ENCODE results near the gene KIF16B.

Gene KIF16B

DNA sequence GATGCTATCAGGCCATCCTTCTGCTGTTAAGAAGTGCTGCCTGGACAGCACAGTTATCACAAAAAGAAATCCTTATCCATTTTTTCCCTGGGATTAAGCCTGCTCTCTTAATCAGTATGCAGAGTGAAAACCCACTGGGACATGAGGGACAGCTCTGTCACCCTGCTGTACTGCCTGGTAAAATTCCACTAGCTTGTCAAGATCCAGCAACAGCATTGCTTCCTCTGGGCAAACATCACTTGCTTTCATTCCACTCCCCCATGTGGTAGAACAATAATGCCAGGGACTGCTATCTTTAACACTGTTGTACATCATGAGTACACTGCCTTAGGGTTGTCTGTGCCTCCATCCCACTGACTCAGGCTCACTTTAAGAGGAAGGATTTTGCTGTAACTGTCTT is 331.3 kb downstream of the KIF16B start:
- Histone ChIP-seq H3K36me3 (replicated peaks; ENCODE audit: low read depth, low read length) (peaks cover 9% of the 10 kb centered on the region), H3K27ac (ENCODE audit: low read length) (no peak overlapping the region), H4K20me1 (ENCODE audit: insufficient read depth, low read length) (no peaks in the 10 kb centered on the region), H3K4me3 (ENCODE audit: low read length) (no peak overlapping the region), H2AFZ (ENCODE audit: low read depth, low read length) (no peak overlapping the region), H3K4me1 (ENCODE audit: low read length) (peaks cover 5% of the 10 kb centered on the region; the same call in 1 of the 2 replicates), H3K27me3 (ENCODE audit: low read depth, low read length) (peaks cover under 1% of the 10 kb centered on the region; the same call in 1 of the 2 replicates), H3K4me2 (ENCODE audit: low read length) (no peak overlapping the region), H3K79me2 (ENCODE audit: low read length) (no peaks in the 10 kb centered on the region), H3K9me3 (ENCODE audit: insufficient read depth, low read length) (peaks cover 13% of the 10 kb centered on the region; the same call in 1 of the 2 replicates), H3K9ac (ENCODE audit: low read length) (no peak overlapping the region)
- no peak for TF ChIP-seq EZH2phosphoT487 (IDR thresholded peaks at IDR 0.05; ENCODE audit: low read depth)
- TF ChIP-seq, protein P1, sequence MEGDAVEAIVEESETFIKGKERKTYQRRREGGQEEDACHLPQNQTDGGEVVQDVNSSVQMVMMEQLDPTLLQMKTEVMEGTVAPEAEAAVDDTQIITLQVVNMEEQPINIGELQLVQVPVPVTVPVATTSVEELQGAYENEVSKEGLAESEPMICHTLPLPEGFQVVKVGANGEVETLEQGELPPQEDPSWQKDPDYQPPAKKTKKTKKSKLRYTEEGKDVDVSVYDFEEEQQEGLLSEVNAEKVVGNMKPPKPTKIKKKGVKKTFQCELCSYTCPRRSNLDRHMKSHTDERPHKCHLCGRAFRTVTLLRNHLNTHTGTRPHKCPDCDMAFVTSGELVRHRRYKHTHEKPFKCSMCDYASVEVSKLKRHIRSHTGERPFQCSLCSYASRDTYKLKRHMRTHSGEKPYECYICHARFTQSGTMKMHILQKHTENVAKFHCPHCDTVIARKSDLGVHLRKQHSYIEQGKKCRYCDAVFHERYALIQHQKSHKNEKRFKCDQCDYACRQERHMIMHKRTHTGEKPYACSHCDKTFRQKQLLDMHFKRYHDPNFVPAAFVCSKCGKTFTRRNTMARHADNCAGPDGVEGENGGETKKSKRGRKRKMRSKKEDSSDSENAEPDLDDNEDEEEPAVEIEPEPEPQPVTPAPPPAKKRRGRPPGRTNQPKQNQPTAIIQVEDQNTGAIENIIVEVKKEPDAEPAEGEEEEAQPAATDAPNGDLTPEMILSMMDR (IDR thresholded peaks at IDR 0.05; ENCODE audit: low read depth, low read length), result peak; percentile 65

DNA sequence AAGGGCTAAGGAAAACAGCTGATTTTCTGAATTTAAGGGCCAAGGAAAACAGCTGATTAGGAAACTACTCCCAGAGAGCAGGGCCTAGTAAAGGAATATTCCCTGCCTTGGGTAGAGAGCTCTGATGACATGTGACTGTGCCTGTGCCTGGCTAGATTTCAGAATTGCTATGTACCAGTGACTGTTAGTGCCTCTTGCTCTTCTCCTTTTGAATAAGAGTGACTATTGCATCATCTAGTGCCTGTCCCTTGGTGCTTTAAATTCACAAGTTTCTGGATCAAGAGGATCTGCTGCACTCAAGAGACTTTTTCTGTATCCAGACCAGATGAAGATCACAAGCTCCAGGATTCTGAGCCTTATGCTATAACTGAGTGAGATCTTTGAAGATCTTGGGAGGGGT is 332.9 kb downstream of the KIF16B start:
- no peak for TF ChIP-seq EZH2phosphoT487 (IDR thresholded peaks at IDR 0.05; ENCODE audit: low read depth)
- TF ChIP-seq, protein P1 (IDR thresholded peaks at IDR 0.05; ENCODE audit: low read depth, low read length), result no peak
- H3K9ac ChIP-seq (ENCODE audit: low read length), result no peak overlapping the region
- no peaks in the 10 kb centered on the region for H3K27me3 ChIP-seq (ENCODE audit: low read depth, low read length)
- no peak overlapping the region for H2AFZ ChIP-seq (ENCODE audit: low read depth, low read length)
- H4K20me1 ChIP-seq (ENCODE audit: insufficient read depth, low read length), result no peaks in the 10 kb centered on the region
- no peaks in the 10 kb centered on the region for H3K79me2 ChIP-seq (ENCODE audit: low read length)
- H3K27ac ChIP-seq (ENCODE audit: low read length), result no peak overlapping the region
- H3K4me3 ChIP-seq (ENCODE audit: low read length), result no peak overlapping the region
- no peak overlapping the region for H3K4me2 ChIP-seq (ENCODE audit: low read length)
- peaks cover 13% of the 10 kb centered on the region; the same call in 1 of the 2 replicates for H3K9me3 ChIP-seq (ENCODE audit: insufficient read depth, low read length)
- peaks cover 5% of the 10 kb centered on the region; the same call in 1 of the 2 replicates for H3K4me1 ChIP-seq (ENCODE audit: low read length)
- H3K36me3 ChIP-seq (replicated peaks; ENCODE audit: low read depth, low read length), result peaks cover 9% of the 10 kb centered on the region

GRCh38 chr20:16236589-16237241 is 336.5 kb downstream of the KIF16B start:
- H3K36me3 ChIP-seq (replicated peaks; ENCODE audit: low read depth, low read length), result peaks cover 9% of the 10 kb centered on the region
- no peaks in the 10 kb centered on the region for H3K4me1 ChIP-seq (ENCODE audit: low read length)
- TF ChIP-seq, protein P1 (IDR thresholded peaks at IDR 0.05; ENCODE audit: low read depth, low read length), result no peak
- no peak for TF ChIP-seq EZH2phosphoT487 (IDR thresholded peaks at IDR 0.05; ENCODE audit: low read depth)
- H3K4me2 ChIP-seq (ENCODE audit: low read length), result no peak overlapping the region
- H3K9ac ChIP-seq (ENCODE audit: low read length), result no peak overlapping the region
- no peak overlapping the region for H3K27ac ChIP-seq (ENCODE audit: low read length)
- H2AFZ ChIP-seq (ENCODE audit: low read depth, low read length), result no peak overlapping the region
- no peaks in the 10 kb centered on the region for H3K27me3 ChIP-seq (ENCODE audit: low read depth, low read length)
- no peaks in the 10 kb centered on the region for H3K79me2 ChIP-seq (ENCODE audit: low read length)
- H3K9me3 ChIP-seq (ENCODE audit: insufficient read depth, low read length), result peaks cover 13% of the 10 kb centered on the region; the same call in 1 of the 2 replicates
- no peaks in the 10 kb centered on the region for H4K20me1 ChIP-seq (ENCODE audit: insufficient read depth, low read length)
- H3K4me3 ChIP-seq (ENCODE audit: low read length), result no peak overlapping the region

DNA sequence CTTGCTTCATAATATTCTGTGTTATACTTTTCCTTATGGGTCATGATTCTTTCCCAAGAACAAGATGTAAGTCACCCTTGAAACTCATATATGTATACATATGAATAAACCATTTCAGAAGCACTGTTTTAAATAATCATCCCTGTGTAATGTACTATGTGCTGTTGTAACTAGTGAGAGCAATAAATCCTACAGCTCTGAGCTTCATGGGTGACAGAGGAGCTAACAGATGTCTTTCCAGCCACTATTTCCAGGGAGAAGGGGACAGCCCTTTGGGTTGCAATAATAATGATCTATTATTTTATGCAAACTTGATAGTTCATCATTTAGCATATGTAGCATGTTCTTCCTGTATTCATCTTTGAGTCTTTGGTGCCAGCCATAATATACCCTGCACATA is 342.8 kb downstream of the KIF16B start:
- Histone ChIP-seq H3K79me2 (ENCODE audit: low read length) (no peaks in the 10 kb centered on the region), H3K9ac (ENCODE audit: low read length) (no peak overlapping the region), H2AFZ (ENCODE audit: low read depth, low read length) (no peak overlapping the region), H3K4me3 (ENCODE audit: low read length) (no peak overlapping the region), H4K20me1 (ENCODE audit: insufficient read depth, low read length) (no peaks in the 10 kb centered on the region), H3K4me2 (ENCODE audit: low read length) (no peak overlapping the region), H3K4me1 (ENCODE audit: low read length) (no peaks in the 10 kb centered on the region), H3K9me3 (ENCODE audit: insufficient read depth, low read length) (no peaks in the 10 kb centered on the region), H3K27ac (ENCODE audit: low read length) (no peak overlapping the region), H3K36me3 (replicated peaks; ENCODE audit: low read depth, low read length) (no peaks in the 10 kb centered on the region), H3K27me3 (ENCODE audit: low read depth, low read length) (no peaks in the 10 kb centered on the region)
- no peak for TF ChIP-seq EZH2phosphoT487 (IDR thresholded peaks at IDR 0.05; ENCODE audit: low read depth)
- TF ChIP-seq, protein P1 (IDR thresholded peaks at IDR 0.05; ENCODE audit: low read depth, low read length), result no peak
